ENCODE measurements around the gene ABCA6.

The ABCA6 gene

GRCh38 chr17:69093279-69093789, 48.4 kb downstream of the ABCA6 start:
- Mint-ChIP-seq H3K4me1 (no peaks in the 10 kb centered on the region), H3K27me3 (ENCODE audit: low read depth, poor library complexity) (peaks cover 4% of the 10 kb centered on the region), H3K36me3 (ENCODE audit: low read depth) (no peaks in the 10 kb centered on the region), H3K4me3 (no peak overlapping the region), H3K9me3 (no peaks in the 10 kb centered on the region), H3K27ac (no peak overlapping the region)
- no peak for DNase-seq
- TF ChIP-seq CTCF (IDR thresholded peaks at IDR 0.05) = no peak

GRCh38 chr17:69090365-69090764, 51.3 kb downstream of the ABCA6 start:
- Mint-ChIP-seq H3K36me3 (ENCODE audit: low read depth) (no peaks in the 10 kb centered on the region), H3K4me1 (no peaks in the 10 kb centered on the region), H3K4me3 (no peak overlapping the region), H3K27ac (no peak overlapping the region), H3K9me3 (no peaks in the 10 kb centered on the region), H3K27me3 (ENCODE audit: low read depth, poor library complexity) (peaks cover 4% of the 10 kb centered on the region)
- no peak for DNase-seq
- no peak for TF ChIP-seq CTCF (IDR thresholded peaks at IDR 0.05)

- Mint-ChIP-seq H3K36me3 (ENCODE audit: low read depth) (no peaks in the 10 kb centered on the region), H3K4me3 (no peak overlapping the region), H3K9me3 (peaks cover 4% of the 10 kb centered on the region), H3K4me1 (no peaks in the 10 kb centered on the region), H3K27me3 (ENCODE audit: low read depth, poor library complexity) (peaks cover 4% of the 10 kb centered on the region), H3K27ac (no peak overlapping the region)
- DNase-seq = no peak
- TF ChIP-seq CTCF (IDR thresholded peaks at IDR 0.05) = no peak
These were observed 53.0 kb downstream of the ABCA6 start for GRCh38 chr17:69088643-69089200.

GRCh38 chr17:69086641-69087040, 55.1 kb downstream of the ABCA6 start:
- Mint-ChIP-seq H3K4me3 (no peak overlapping the region), H3K36me3 (ENCODE audit: low read depth) (no peaks in the 10 kb centered on the region), H3K27me3 (ENCODE audit: low read depth, poor library complexity) (peaks cover 4% of the 10 kb centered on the region), H3K27ac (no peak overlapping the region), H3K9me3 (peaks cover 22% of the 10 kb centered on the region), H3K4me1 (no peaks in the 10 kb centered on the region)
- DNase-seq = no peak
- TF ChIP-seq CTCF (IDR thresholded peaks at IDR 0.05) = no peak

GRCh38 chr17:69084911-69085310, 56.8 kb downstream of the ABCA6 start:
- Mint-ChIP-seq H3K4me3 (no peak overlapping the region), H3K36me3 (ENCODE audit: low read depth) (no peaks in the 10 kb centered on the region), H3K27ac (no peak overlapping the region), H3K9me3 (peaks cover 22% of the 10 kb centered on the region), H3K27me3 (ENCODE audit: low read depth, poor library complexity) (peaks cover 7% of the 10 kb centered on the region), H3K4me1 (no peaks in the 10 kb centered on the region)
- DNase-seq = peak; percentile 19
- peak; percentile 55 for TF ChIP-seq CTCF (IDR thresholded peaks at IDR 0.05)

- Mint-ChIP-seq H3K4me3 (no peak overlapping the region), H3K4me1 (no peaks in the 10 kb centered on the region), H3K36me3 (ENCODE audit: low read depth) (no peaks in the 10 kb centered on the region), H3K27me3 (ENCODE audit: low read depth, poor library complexity) (peaks cover 3% of the 10 kb centered on the region), H3K9me3 (peaks cover 22% of the 10 kb centered on the region), H3K27ac (no peak overlapping the region)
- DNase-seq = no peak
- TF ChIP-seq CTCF (IDR thresholded peaks at IDR 0.05) = no peak
These were observed 59.0 kb downstream of the ABCA6 start for GRCh38 chr17:69082696-69083095.

Measured in nephron progenitor cell (in vitro differentiated cells).